OCI-LY3 (cell line): ENCODE results near the gene ASF1B.

Experiments
- CTCF ChIP-seq: fragments of 200-600, 300-600 bp; sonication (generic); IDR thresholded peaks from 2 replicates; pipeline ENCODE4 v1.5.1; 2014; ENCODE audit warnings: antibody characterized with exemption, low read length, low read depth
- EZH2phosphoT487 ChIP-seq: fragments of 200-600 bp; shearing (Covaris generic); IDR thresholded peaks from 2 replicates; pipeline ENCODE4 v1.6.1; 2018; ENCODE audit warnings: antibody characterized with exemption, mixed run types, low read depth

- TF ChIP-seq CTCF (no peak), EZH2phosphoT487 (no peak)
Measured at GRCh38 chr19:14156971-14157717, 20.8 kb upstream of the ASF1B start.
